WTC11 (cell line): ENCODE data around the gene BASP1.

Experiments used
- CTCF ChIP-seq: fragments of 200-600 bp; IDR thresholded peaks from 2 replicates; pipeline ENCODE4 v1.8.0; 2022; ENCODE audit warnings: antibody characterized with exemption
- FOXJ3 ChIP-seq: sonication (generic); formaldehyde crosslinking; IDR thresholded peaks from 2 replicates; pipeline ENCODE4 v1.9.0; 2021; ENCODE audit warnings: missing genetic modification reagents, mild to moderate bottlenecking, borderline replicate concordance
- MXD4 ChIP-seq: fragments of 250-450 bp; sonication (Bioruptor Pico); IDR thresholded peaks from 2 replicates; pipeline ENCODE4 v1.8.0; 2021; ENCODE audit warnings: mild to moderate bottlenecking, moderate library complexity, borderline replicate concordance
- NFYB ChIP-seq: sonication (generic); formaldehyde crosslinking; conservative IDR thresholded peaks from 2 replicates; pipeline ENCODE4 v1.8.0; 2022; ENCODE audit warnings: low read depth, missing genetic modification reagents
- USF1 ChIP-seq: sonication (generic); formaldehyde crosslinking; IDR thresholded peaks from 2 replicates; pipeline ENCODE4 v1.8.0; 2022; ENCODE audit warnings: mild to moderate bottlenecking, missing genetic modification reagents
- ZNF532 ChIP-seq: fragments of 250-450 bp; sonication (Bioruptor Pico); IDR thresholded peaks from 2 replicates; pipeline ENCODE4 v1.9.0; 2021; ENCODE audit warnings: mild to moderate bottlenecking, borderline replicate concordance

- TF ChIP-seq MXD4 (no peak), CTCF (no peak), ZNF532 (no peak), FOXJ3 (CRISPR knock-in tag) (no peak), USF1 (no peak), NFYB (CRISPR knock-in tag) (no peak)
These were observed 60.5 kb downstream of the BASP1 start for GRCh38 chr5:17277907-17278306.
